Immature natural killer cell (primary cell): ENCODE data around the gene CCDC136. TPM values are rescaled to one million over a fixed set of nuclear protein-coding genes. Genes with fewer than 3 reads are reported as not detected.

Source experiments
- DNase-seq, 3 donors: peaks; one replicate each; pipeline ENCODE4 v3.0.0; 2022; ENCODE audit warnings: mixed read lengths in 1 of 3
- H3K27ac Mint-ChIP-seq, 6 donors: one replicate each; pipeline ENCODE4 v1.8.0; 2020; ENCODE audit warnings: mixed read lengths in 6 of 6, mild to moderate bottlenecking in 5 of 6, inconsistent platforms in 4 of 6, moderate library complexity in 3 of 6
- H3K27me3 Mint-ChIP-seq, 3 donors: one replicate each; pipeline ENCODE4 v1.8.0; 2020 to 2021; ENCODE audit warnings: low read depth in 3 of 3, mild to moderate bottlenecking in 3 of 3, mixed read lengths in 3 of 3, moderate library complexity in 3 of 3, inconsistent platforms in 1 of 3
- H3K36me3 Mint-ChIP-seq, 3 donors: one replicate each; pipeline ENCODE4 v1.8.0; 2020; ENCODE audit warnings: mixed read lengths in 3 of 3, inconsistent platforms in 2 of 3, mild to moderate bottlenecking in 2 of 3
- H3K4me1 Mint-ChIP-seq, 2 donors: one replicate each; pipeline ENCODE4 v1.8.0; 2020; ENCODE audit warnings: inconsistent platforms in 2 of 2, mild to moderate bottlenecking in 2 of 2, mixed read lengths in 2 of 2, moderate library complexity in 1 of 2
- H3K4me3 Mint-ChIP-seq, 5 donors: one replicate each; pipeline ENCODE4 v1.8.0; 2020; ENCODE audit warnings: mild to moderate bottlenecking in 5 of 5, mixed read lengths in 5 of 5, inconsistent platforms in 3 of 5, moderate library complexity in 3 of 5
- H3K9me3 Mint-ChIP-seq, 6 donors: one replicate each; pipeline ENCODE4 v1.8.0; 2020; ENCODE audit warnings: mild to moderate bottlenecking in 6 of 6, mixed read lengths in 6 of 6, inconsistent platforms in 4 of 6, moderate library complexity in 3 of 6
- polyA plus RNA-seq, 3 donors: library from polyadenylated mRNA; unstranded; fragments of 300-500 nt; fragmentation: Illumina TruSeq; gene quantifications; one replicate each; pipeline ENCODE4 v1.2.3, GENCODE V29; 2021

Gene CCDC136
- polyA plus RNA-seq, 3 donors from 2014 or later: 0.24 to 2.6 TPM; not detected in 1

- no peak for DNase-seq
- Mint-ChIP-seq H3K27me3 (peaks cover under 1 to 2% (median 2%) of the 10 kb centered on the region in 3 donors), H3K4me1 (peaks cover 28 to 33% of the 10 kb centered on the region in 2 donors), H3K4me3 (peak overlapping the region; percentile 66 to 70 (median 67)), H3K9me3 (no peaks in the 10 kb centered on the region), H3K27ac (peak overlapping the region in 1 of 6 donors; percentile 19), H3K36me3 (peaks cover 0 to 8% (median 4%) of the 10 kb centered on the region in 3 donors)
These were observed 76.3 kb downstream of the CCDC136 start for GRCh38 chr7:128867842-128868623.

DNA sequence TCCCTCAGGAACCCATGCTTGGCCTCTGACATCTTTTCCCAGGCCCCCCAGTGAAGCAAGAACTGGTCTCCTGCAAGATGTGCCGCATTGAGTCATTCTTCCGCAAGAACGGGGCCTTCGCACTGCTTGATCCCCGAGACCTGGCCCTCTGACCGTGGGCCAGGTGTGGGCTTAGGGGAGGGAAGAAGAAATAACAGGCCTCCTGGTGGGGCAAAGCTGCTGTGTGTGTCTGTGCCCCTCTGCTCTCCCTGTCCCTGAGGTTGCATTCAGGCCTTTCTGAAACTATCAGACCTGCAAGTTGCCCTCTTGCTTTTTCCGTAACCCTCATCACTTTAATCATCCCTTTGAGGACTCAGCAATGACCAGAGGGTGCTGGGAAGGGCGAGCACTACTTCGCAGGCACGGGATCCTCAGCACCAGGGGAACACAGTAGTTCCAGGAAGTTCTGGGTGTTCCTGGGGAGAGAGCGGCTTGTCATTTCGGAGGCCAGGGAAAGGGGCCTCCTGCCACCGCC is 76.9 kb downstream of the CCDC136 start:
- DNase-seq: no peak
- Mint-ChIP-seq H3K27me3 (peaks cover 0 to 2% (median 2%) of the 10 kb centered on the region in 3 donors), H3K9me3 (no peaks in the 10 kb centered on the region), H3K4me3 (peak overlapping the region; percentile 63 to 67 (median 66)), H3K36me3 (peaks cover 0 to 8% (median 4%) of the 10 kb centered on the region in 3 donors), H3K4me1 (peaks cover 22 to 28% of the 10 kb centered on the region in 2 donors), H3K27ac (no peak overlapping the region)

GRCh38 chr7:128869138-128869943 is 77.6 kb downstream of the CCDC136 start:
- no peak overlapping the region for H3K27ac Mint-ChIP-seq
- H3K4me1 Mint-ChIP-seq: peaks cover 18 to 24% of the 10 kb centered on the region in 2 donors
- peaks cover 0 to 8% (median 4%) of the 10 kb centered on the region in 3 donors for H3K36me3 Mint-ChIP-seq
- H3K9me3 Mint-ChIP-seq: no peaks in the 10 kb centered on the region
- peak overlapping the region; percentile 63 to 68 (median 66) for H3K4me3 Mint-ChIP-seq
- peaks cover 0 to 2% (median 2%) of the 10 kb centered on the region in 3 donors for H3K27me3 Mint-ChIP-seq
- DNase-seq: peak; percentile 39 to 47 (median 40)

DNA sequence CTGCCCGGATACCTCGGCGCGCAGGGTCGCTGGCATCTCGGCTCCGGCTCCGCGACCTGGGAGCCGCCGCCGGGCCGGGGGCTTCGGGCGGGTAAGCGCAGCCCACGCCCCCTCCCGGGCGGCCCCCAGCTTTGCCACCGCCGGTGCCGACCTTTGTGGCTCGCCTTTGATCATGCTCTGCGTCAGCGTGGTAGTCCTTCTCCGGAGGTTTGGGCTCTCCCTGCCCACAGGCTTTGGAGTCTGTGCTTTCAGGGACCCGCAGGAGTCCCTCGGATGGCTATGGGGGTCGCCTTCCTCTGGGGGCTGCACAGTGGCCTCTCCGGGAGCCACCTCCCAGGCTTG is 78.1 kb downstream of the CCDC136 start:
- H3K4me1 Mint-ChIP-seq: peaks cover 12 to 23% of the 10 kb centered on the region in 2 donors
- DNase-seq: no peak
- H3K27me3 Mint-ChIP-seq: peaks cover 0 to 2% (median 2%) of the 10 kb centered on the region in 3 donors
- H3K27ac Mint-ChIP-seq: no peak overlapping the region
- H3K36me3 Mint-ChIP-seq: peaks cover 0 to 8% (median 4%) of the 10 kb centered on the region in 3 donors
- peak overlapping the region; percentile 77 to 83 (median 82) for H3K4me3 Mint-ChIP-seq
- H3K9me3 Mint-ChIP-seq: no peaks in the 10 kb centered on the region

GRCh38 chr7:128871050-128871449 is 79.3 kb downstream of the CCDC136 start:
- peaks cover 0 to 2% (median 2%) of the 10 kb centered on the region in 3 donors for H3K27me3 Mint-ChIP-seq

More at GRCh38 chr7:128871050-128871449, 79.3 kb downstream of the CCDC136 start:
- Mint-ChIP-seq H3K4me3 (peak overlapping the region; percentile 47 to 83 (median 77)), H3K9me3 (no peaks in the 10 kb centered on the region), H3K36me3 (no peaks in the 10 kb centered on the region), H3K4me1 (peaks cover 6 to 15% of the 10 kb centered on the region in 2 donors), H3K27ac (no peak overlapping the region)
- DNase-seq: no peak

Other genes with a start within 250 kb of the CCDC136 start
- gene GARIN1A, start 119.7 kb upstream of the CCDC136 start, polyA plus RNA-seq: not detected
- gene CALU, start 52.6 kb upstream of the CCDC136 start, polyA plus RNA-seq: 10 to 100 TPM; 26.6 to 49.3 (median 45.9) TPM
- not detected for gene OPN1SW, start 16.2 kb upstream of the CCDC136 start, polyA plus RNA-seq
- gene FLNC, start 38.4 kb downstream of the CCDC136 start, polyA plus RNA-seq: not detected
- 100 to 1,000 TPM; 358 to 616 (median 487) TPM for gene ATP6V1F, start 70.9 kb downstream of the CCDC136 start, polyA plus RNA-seq
- gene KCP, start 118.7 kb downstream of the CCDC136 start, polyA plus RNA-seq: under 1 TPM in 1 of 3 donors, not detected in 2; 0.16 TPM
- 10 to 100 TPM; 14.2 to 31.7 (median 25.6) TPM for gene IRF5, start 146.0 kb downstream of the CCDC136 start, polyA plus RNA-seq